Occipital lobe (tissue), 2 donors: ENCODE results near the gene HAGHL. TPM values are rescaled to one million over a fixed set of nuclear protein-coding genes. Genes with fewer than 3 reads are reported as not detected.
"Not testable (repeated sequence)": the region's sequence is repeated elsewhere in the genome, so short reads cannot be mapped to it uniquely, and the experiment has no call there.

Experiments
- DNase-seq: peaks from one replicate; lab custom pipeline; 2025; lab: John Stamatoyannopoulos, UW
- total RNA-seq: library from RNA; depleted of rRNA; stranded (reverse); fragments of >200 nt; gene quantifications from one replicate; pipeline ENCODE4 v1.2.3, GENCODE V29; 2014

The HAGHL gene
- total RNA-seq, 1 donor from 2014 or later, result 7.0 TPM

GRCh38 chr16:734208-734980, 7.5 kb downstream of the HAGHL start:
- DNase-seq, result no peak

GRCh38 chr16:734981-735881, 8.3 kb downstream of the HAGHL start:
- DNase-seq, result no peak

GRCh38 chr16:735982-736453, 9.1 kb downstream of the HAGHL start:
- no peak for DNase-seq

- DNase-seq, result no peak
These were observed 10.1 kb downstream of the HAGHL start for GRCh38 chr16:736936-737481.

GRCh38 chr16:739560-740458, 12.9 kb downstream of the HAGHL start:
- no peak for DNase-seq

- DNase-seq, result no peak
These were observed 13.5 kb downstream of the HAGHL start for GRCh38 chr16:740459-740763.

- DNase-seq, result peak; percentile 80
These were observed 14.0 kb downstream of the HAGHL start, which contains the start of gene CIAO3 for GRCh38 chr16:740764-741505. CIAO3 (minus strand) TSS chr16:740997; CDS start chr16:740985, 12 bp downstream.

- no peak for DNase-seq
These were observed 15.2 kb downstream of the HAGHL start for GRCh38 chr16:741986-742629.

- not testable (repeated sequence) for DNase-seq
These were observed 16.0 kb downstream of the HAGHL start for GRCh38 chr16:742894-743293.

- no peak for DNase-seq
These were observed 17.0 kb downstream of the HAGHL start for GRCh38 chr16:743794-744500.

- no peak for DNase-seq
These were observed 18.8 kb downstream of the HAGHL start for GRCh38 chr16:745739-746138.

- no peak for DNase-seq
These were observed 19.7 kb downstream of the HAGHL start for GRCh38 chr16:746637-747036.

- DNase-seq, result no peak
These were observed 21.3 kb downstream of the HAGHL start for GRCh38 chr16:747978-748746.

GRCh38 chr16:749010-749409, 22.1 kb downstream of the HAGHL start:
- no peak for DNase-seq

- DNase-seq, result no peak
These were observed 23.6 kb downstream of the HAGHL start for GRCh38 chr16:750485-750884.

- peak; percentile 68 for DNase-seq
These were observed 24.5 kb downstream of the HAGHL start for GRCh38 chr16:751152-752006.

- DNase-seq, result no peak
These were observed 25.1 kb downstream of the HAGHL start for GRCh38 chr16:752007-752312.
